ENCODE measurements around the gene SNX21.
"Not testable (repeated sequence)": the region's sequence is repeated elsewhere in the genome, so short reads cannot be mapped to it uniquely, and the experiment has no call there.

SNX21 gene

GRCh38 chr20:45848969-45849582 is 15.5 kb downstream of the SNX21 start:
- no peak overlapping the region for H3K4me3 ChIP-seq (ENCODE audit: low read depth, low read length)

GRCh38 chr20:45850238-45850637 is 16.6 kb downstream of the SNX21 start:
- no peak overlapping the region for H3K4me3 ChIP-seq (ENCODE audit: low read depth, low read length)

GRCh38 chr20:45850926-45851325 is 17.3 kb downstream of the SNX21 start:
- H3K4me3 ChIP-seq (ENCODE audit: low read depth, low read length), result no peak overlapping the region

GRCh38 chr20:45851501-45851900 is 17.9 kb downstream of the SNX21 start:
- H3K4me3 ChIP-seq (ENCODE audit: low read depth, low read length), result no peak overlapping the region

GRCh38 chr20:45852326-45852725 is 18.7 kb downstream of the SNX21 start:
- H3K4me3 ChIP-seq (ENCODE audit: low read depth, low read length), result no peak overlapping the region

- no peak overlapping the region for H3K4me3 ChIP-seq (ENCODE audit: low read depth, low read length)
Measured at GRCh38 chr20:45853484-45853883, 19.9 kb downstream of the SNX21 start.

GRCh38 chr20:45857114-45857881 is 23.7 kb downstream of the SNX21 start, which contains the start of the genes ACOT8 and ZSWIM3:
Gene ACOT8, minus strand, starts transcription at chr20:45857392. Its CDS starts 77 bp downstream, at chr20:45857315.
Gene ZSWIM3, plus strand, starts transcription at chr20:45857614. Its CDS starts 212 bp downstream, at chr20:45857826.
- H3K4me3 ChIP-seq (ENCODE audit: low read depth, low read length), result peak within 1 kb of the TSS; percentile 97

- H3K4me3 ChIP-seq (ENCODE audit: low read depth, low read length), result peak overlapping the region; percentile 46
Measured at GRCh38 chr20:45857882-45858216, 24.2 kb downstream of the SNX21 start.

GRCh38 chr20:45859916-45860315 is 26.3 kb downstream of the SNX21 start:
- no peak overlapping the region for H3K4me3 ChIP-seq (ENCODE audit: low read depth, low read length)

GRCh38 chr20:45860560-45861220 is 27.1 kb downstream of the SNX21 start:
- H3K4me3 ChIP-seq (ENCODE audit: low read depth, low read length), result no peak overlapping the region

GRCh38 chr20:45861221-45862075 is 27.8 kb downstream of the SNX21 start:
- H3K4me3 ChIP-seq (ENCODE audit: low read depth, low read length), result no peak overlapping the region

GRCh38 chr20:45863543-45864470 is 30.2 kb downstream of the SNX21 start:
- no peak overlapping the region for H3K4me3 ChIP-seq (ENCODE audit: low read depth, low read length)

- H3K4me3 ChIP-seq (ENCODE audit: low read depth, low read length), result no peak overlapping the region
Measured at GRCh38 chr20:45866454-45866853, 32.9 kb downstream of the SNX21 start.

- no peak overlapping the region for H3K4me3 ChIP-seq (ENCODE audit: low read depth, low read length)
Measured at GRCh38 chr20:45867136-45867818, 33.7 kb downstream of the SNX21 start.

- H3K4me3 ChIP-seq (ENCODE audit: low read depth, low read length), result no peak overlapping the region
Measured at GRCh38 chr20:45867819-45868176, 34.2 kb downstream of the SNX21 start.

GRCh38 chr20:45872626-45873025 is 39.0 kb downstream of the SNX21 start:
- no peak overlapping the region for H3K4me3 ChIP-seq (ENCODE audit: low read depth, low read length)

- H3K4me3 ChIP-seq (ENCODE audit: low read depth, low read length), result no peak overlapping the region
Measured at GRCh38 chr20:45873409-45874103, 40.0 kb downstream of the SNX21 start.

- not testable (repeated sequence) for H3K4me3 ChIP-seq (ENCODE audit: low read depth, low read length)
Measured at GRCh38 chr20:45874104-45874481, 40.5 kb downstream of the SNX21 start.

- no peak overlapping the region for H3K4me3 ChIP-seq (ENCODE audit: low read depth, low read length)
Measured at GRCh38 chr20:45874576-45874975, 41.0 kb downstream of the SNX21 start.

Measured in iPS-11a (cell line).